Measurements from ENCODE around the gene ARPC2.

DNA sequence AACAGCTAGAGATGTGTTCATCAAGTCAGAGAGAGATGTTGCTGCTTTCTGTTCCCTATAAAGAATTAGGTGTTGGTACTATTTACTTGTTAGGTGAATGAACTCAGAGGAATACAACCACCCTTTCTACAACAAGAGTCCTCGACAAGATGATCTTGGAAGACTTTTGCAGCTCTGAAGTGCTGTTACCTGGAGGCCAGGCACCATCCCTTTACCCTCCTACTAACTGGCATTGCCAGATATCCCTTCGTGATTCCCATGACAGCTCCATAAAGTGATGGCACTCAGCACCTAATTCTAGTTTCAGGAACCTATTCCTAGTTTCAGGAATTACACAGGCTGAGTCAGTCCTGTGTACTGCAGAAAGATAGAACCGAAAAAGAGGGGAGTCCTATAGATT lies 9.9 kb downstream of the ARPC2 start:
- TF ChIP-seq BHLHE40 (IDR thresholded peaks at IDR 0.05; ENCODE audit: borderline replicate concordance) (no peak), FOXK2 (IDR thresholded peaks at IDR 0.05) (no peak), SUZ12 (IDR thresholded peaks at IDR 0.05) (no peak), ZNF384 (IDR thresholded peaks at IDR 0.05) (no peak), FOXM1 (IDR thresholded peaks at IDR 0.05; ENCODE audit: borderline replicate concordance) (no peak), L3MBTL2 (conservative IDR thresholded peaks at IDR 0.05) (no peak)

Data from HEK293T (cell line).